GM12892 (cell line): ENCODE results near the gene BACH1.

Source experiments
- DNase-seq: peaks from one replicate; pipeline ENCODE4 v3.0.0; 2011; ENCODE audit not compliant: insufficient read length
- FAIRE-seq: peaks from 2 replicates; lab custom pipeline; 2011; peaks lifted over from hg19 to GRCh38; lab: Jason Lieb, UNC
- POLR2A ChIP-seq: IDR thresholded peaks from 2 replicates; pipeline ENCODE4 v1.6.1; 2011; ENCODE audit warnings: low read depth, low read length, control low read depth
- POLR2AphosphoS5 ChIP-seq: IDR thresholded peaks from 2 replicates; pipeline ENCODE4 v1.6.1; 2011; ENCODE audit warnings: low read depth, low read length, control low read depth
- TAF1 ChIP-seq: IDR thresholded peaks from 2 replicates; pipeline ENCODE4 v1.6.1; 2011; ENCODE audit warnings: low read depth, mild to moderate bottlenecking, control low read depth, low read length, borderline replicate concordance

BACH1 gene

GRCh38 chr21:29306920-29307319 lies 8.2 kb downstream of the BACH1 start:
- FAIRE-seq: no peak
- DNase-seq: no peak
- no peak for TF ChIP-seq POLR2A
- no peak for TF ChIP-seq POLR2AphosphoS5
- TF ChIP-seq TAF1: no peak

- no peak for DNase-seq
These were observed 9.2 kb downstream of the BACH1 start for GRCh38 chr21:29307718-29308455.

GRCh38 chr21:29308456-29308783 lies 9.7 kb downstream of the BACH1 start:
- DNase-seq (no peak), FAIRE-seq (no peak)
- TF ChIP-seq POLR2A: no peak
- no peak for TF ChIP-seq POLR2AphosphoS5
- TF ChIP-seq TAF1: no peak

More at GRCh38 chr21:29307718-29308455, 9.2 kb downstream of the BACH1 start:
- FAIRE-seq: no peak
- TF ChIP-seq TAF1 (no peak), POLR2AphosphoS5 (no peak), POLR2A (no peak)

GRCh38 chr21:29309703-29310102 lies 11.0 kb downstream of the BACH1 start:
- no peak for FAIRE-seq
- no peak for TF ChIP-seq POLR2A
- no peak for TF ChIP-seq TAF1
- no peak for TF ChIP-seq POLR2AphosphoS5
- no peak for DNase-seq

- TF ChIP-seq POLR2AphosphoS5: no peak
- no peak for TF ChIP-seq TAF1
- TF ChIP-seq POLR2A: no peak
- DNase-seq (no peak), FAIRE-seq (no peak)
These were observed 13.1 kb downstream of the BACH1 start for GRCh38 chr21:29311802-29312201.

GRCh38 chr21:29312981-29313380 lies 14.3 kb downstream of the BACH1 start:
- TF ChIP-seq TAF1 (no peak), POLR2A (no peak), POLR2AphosphoS5 (no peak; the same call in 1 of the 2 replicates)
- DNase-seq (no peak), FAIRE-seq (no peak)

GRCh38 chr21:29313662-29314408 lies 15.1 kb downstream of the BACH1 start:
- TF ChIP-seq TAF1 (no peak), POLR2A (no peak), POLR2AphosphoS5 (no peak)
- DNase-seq: no peak
- FAIRE-seq: no peak

GRCh38 chr21:29315131-29315749 lies 16.5 kb downstream of the BACH1 start:
- TF ChIP-seq POLR2A (peak; percentile 41), TAF1 (no peak), POLR2AphosphoS5 (no peak)
- no peak for DNase-seq
- FAIRE-seq: peak; percentile 51

- no peak for DNase-seq
- TF ChIP-seq TAF1: no peak
- TF ChIP-seq POLR2A: no peak
- TF ChIP-seq POLR2AphosphoS5: no peak
- no peak for FAIRE-seq
These were observed 17.5 kb downstream of the BACH1 start for GRCh38 chr21:29316029-29316742.

- FAIRE-seq: no peak
- TF ChIP-seq POLR2A (no peak), POLR2AphosphoS5 (no peak)
- DNase-seq: no peak
These were observed 18.1 kb downstream of the BACH1 start for GRCh38 chr21:29316806-29317205.

- FAIRE-seq (no peak), DNase-seq (no peak)
- TF ChIP-seq POLR2A (no peak), POLR2AphosphoS5 (no peak), TAF1 (no peak)
These were observed 19.6 kb downstream of the BACH1 start for GRCh38 chr21:29318354-29318753.
